ENCODE measurements around the gene GREM2.

DNA sequence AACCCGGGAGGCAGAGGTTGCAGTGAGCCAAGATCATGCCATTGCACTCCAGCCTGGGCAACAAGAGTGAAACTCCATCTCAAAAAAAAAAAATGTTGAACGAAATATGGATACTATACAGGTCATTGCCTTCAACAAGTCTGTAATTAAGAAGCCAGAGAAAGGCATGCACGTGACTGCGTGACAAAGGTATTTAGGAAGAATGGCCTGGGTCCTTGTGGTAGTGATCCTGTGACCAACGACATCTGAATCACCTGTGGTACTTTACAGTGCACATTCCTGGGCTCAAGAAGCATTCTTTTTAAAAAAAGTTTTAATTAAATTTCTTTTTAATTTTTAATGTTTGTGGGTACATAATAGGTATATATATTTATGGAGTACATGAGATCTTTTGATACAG lies 115.0 kb downstream of the GREM2 start:
- no peak for TF ChIP-seq CTCF (conservative IDR thresholded peaks at IDR 0.05)
- TF ChIP-seq EZH2 (IDR thresholded peaks at IDR 0.05; ENCODE audit: low read depth): no peak
